SW 1271 (cell line): Measurements from ENCODE around the gene STAT5A.
"Not testable (repeated sequence)": the region's sequence is repeated elsewhere in the genome, so short reads cannot be mapped to it uniquely, and the experiment has no call there.

ENCODE experiments used
- DNase-seq, 2 experiments: peaks; one replicate each; lab custom pipeline; 2025; lab: John Stamatoyannopoulos, UW

STAT5A gene

GRCh38 chr17:42287977-42288802 is at the start of gene STAT5A:
STAT5A (plus strand) TSS chr17:42288498; CDS start chr17:42289412, 914 bp downstream.
- DNase-seq, result no peak

- DNase-seq, result not testable (repeated sequence)
These were observed 48.7 kb upstream of the STAT5A start for GRCh38 chr17:42239576-42239975.

GRCh38 chr17:42240201-42240600 is 48.1 kb upstream of the STAT5A start:
- DNase-seq, result no peak

- DNase-seq, result not testable (repeated sequence)
These were observed 47.4 kb upstream of the STAT5A start for GRCh38 chr17:42240863-42241262.

DNA sequence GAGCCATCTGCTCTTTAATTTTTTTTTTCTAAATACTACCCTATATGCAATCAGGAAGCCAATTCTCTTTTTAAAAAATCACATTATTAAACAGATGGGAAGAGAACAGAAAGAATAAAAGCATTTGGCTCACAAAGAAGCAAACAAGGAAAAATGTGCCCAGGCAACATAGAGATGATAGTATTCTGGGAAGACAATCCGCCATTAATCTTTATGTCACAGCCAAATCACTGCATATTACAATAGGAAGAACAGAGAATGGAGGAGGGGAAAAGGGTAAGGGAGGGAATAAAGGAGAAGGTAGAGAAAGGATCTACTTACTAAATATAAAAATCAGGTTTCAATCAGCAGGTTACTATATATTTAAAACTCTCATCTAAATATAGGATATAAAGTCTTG is 46.4 kb upstream of the STAT5A start:
- no peak for DNase-seq

GRCh38 chr17:42243493-42243982 is 44.8 kb upstream of the STAT5A start:
- DNase-seq, result no peak

DNA sequence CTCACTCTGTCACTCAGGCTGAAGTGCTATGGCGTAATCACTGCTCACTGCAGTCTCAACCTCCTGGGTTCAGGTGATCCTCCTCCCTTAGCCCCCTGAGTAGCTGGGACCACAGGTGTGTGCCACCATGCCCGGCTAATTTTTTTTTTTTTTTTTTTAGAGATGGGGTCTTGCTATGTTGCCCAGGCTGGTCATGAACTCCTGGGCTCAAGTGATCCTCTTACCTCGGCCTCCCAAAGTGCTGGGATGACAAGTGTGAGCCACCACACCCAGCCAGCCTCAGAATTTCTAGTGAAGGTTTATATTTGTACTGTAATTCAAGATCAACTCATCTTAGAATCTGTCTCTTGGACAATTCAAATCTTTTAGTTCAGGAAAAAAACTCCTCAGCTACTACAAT is 44.2 kb upstream of the STAT5A start:
- not testable (repeated sequence) for DNase-seq

- not testable (repeated sequence) for DNase-seq
These were observed 43.1 kb upstream of the STAT5A start for GRCh38 chr17:42245183-42245582.

DNA sequence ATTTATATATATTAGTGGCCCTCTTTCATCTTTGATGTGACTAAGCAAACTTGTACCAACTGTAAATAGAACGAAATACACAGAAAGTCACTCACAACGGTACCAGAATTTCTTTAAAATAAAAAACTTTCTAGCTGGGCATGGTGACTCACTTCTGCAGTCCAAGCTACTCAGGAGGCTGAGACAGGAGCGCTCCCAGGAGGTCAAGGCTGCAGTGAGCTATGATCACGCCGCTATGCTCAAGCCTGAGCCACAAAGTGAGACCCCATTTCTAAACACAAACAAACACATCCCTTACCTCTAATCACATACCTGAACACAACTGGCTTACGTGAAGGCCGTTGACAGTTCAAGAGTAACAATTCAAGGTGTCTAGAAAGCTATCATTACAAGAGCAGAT is 41.8 kb upstream of the STAT5A start:
- no peak for DNase-seq

GRCh38 chr17:42247734-42248133 is 40.6 kb upstream of the STAT5A start:
- DNase-seq, result peak in 1 of 2 experiments; percentile 33

GRCh38 chr17:42248351-42249179 is 39.7 kb upstream of the STAT5A start:
- DNase-seq, result no peak

DNA sequence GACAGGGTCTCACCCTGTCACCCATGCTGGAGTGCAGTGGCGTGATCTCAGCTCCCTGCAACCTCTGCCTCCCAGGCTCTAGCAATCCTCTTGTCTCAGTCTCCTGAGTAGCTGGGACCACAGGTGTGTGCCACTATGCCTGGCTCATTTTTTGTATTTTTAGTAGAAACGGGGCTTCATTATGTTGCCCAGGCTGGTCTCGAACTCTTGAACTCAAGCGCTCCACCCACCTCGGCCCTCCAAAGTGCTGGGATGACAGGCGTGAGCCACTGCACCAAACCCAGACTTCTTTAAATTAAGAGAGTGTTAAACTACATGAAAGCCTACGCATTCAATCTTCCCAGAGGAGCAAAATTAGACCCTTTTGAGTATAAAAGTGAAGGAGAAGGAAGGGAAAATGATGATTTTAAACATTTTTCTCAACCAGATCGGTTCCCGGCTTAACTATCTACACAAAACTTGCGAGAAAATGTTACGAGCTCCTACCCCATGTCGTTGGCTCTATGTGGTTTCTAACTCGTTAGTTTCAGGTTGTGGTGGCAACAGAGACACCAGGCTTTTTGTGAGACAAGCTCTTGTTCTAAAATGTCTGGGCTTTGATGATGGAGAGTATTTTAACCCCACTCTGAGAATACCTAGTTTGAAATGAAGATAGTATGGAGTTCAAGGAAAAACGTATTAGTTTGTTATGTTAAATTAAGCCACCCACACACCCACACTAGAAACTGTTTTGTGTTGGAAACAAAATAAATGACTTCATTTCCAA is 38.4 kb upstream of the STAT5A start:
- no peak for DNase-seq

DNA sequence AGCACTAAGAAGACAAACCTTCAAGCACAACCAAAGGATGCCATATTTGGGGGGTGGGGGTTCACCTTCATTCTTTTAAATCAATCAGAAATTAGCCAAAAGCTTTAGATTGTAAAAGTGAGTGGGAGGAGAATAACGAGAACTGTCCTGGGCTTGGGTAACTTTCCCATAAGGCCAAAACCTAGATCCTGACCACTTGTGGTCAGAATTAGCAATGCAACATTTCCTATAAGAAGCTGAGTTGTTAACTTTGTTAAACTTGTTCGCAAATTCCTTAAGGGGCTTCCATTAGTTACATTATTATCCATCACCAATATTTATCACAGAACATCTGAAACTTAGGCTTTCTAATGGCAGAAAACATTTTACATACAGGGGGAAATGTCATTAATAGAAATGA is 37.2 kb upstream of the STAT5A start:
- peak in 1 of 2 experiments; percentile 15 for DNase-seq

GRCh38 chr17:42252597-42253550 is 35.4 kb upstream of the STAT5A start:
- no peak for DNase-seq

DNA sequence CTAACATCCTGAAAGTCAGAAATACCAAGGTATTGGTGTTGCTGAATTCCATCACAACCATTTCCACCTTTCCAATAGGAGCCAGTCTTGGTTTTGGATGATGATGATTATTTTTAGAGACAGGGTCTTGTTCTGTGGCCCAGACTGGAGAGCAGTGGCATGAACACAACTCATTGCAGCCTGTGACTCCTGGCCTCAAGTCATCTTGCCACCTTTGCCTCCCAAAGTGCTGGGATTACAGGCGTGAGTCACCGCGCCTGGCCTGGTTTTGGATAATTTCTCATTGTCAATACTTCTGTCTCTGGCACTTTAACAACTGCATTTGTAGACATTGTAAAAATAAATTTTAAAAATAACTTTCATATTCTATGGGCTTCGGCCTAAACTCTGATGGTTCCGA is 34.7 kb upstream of the STAT5A start:
- no peak for DNase-seq

DNA sequence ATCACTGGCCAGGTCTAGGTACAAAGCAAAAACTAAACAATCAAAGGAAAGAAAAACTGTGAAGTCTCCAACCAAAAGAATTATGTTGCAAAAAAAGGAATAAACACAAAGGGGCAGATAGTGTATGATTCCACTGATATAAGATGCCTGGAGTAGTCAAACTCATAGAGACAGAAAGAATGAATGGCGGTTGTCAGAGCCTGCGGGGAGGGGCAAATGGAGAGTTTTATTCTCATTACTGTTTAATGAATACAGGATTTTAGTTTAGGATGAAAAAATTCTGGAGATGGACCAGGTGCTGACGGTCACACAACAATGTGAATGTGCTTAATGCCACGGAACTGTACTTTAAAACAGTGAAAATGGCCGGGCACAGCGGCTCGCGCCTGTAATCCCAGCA is 32.9 kb upstream of the STAT5A start:
- DNase-seq, result no peak

DNA sequence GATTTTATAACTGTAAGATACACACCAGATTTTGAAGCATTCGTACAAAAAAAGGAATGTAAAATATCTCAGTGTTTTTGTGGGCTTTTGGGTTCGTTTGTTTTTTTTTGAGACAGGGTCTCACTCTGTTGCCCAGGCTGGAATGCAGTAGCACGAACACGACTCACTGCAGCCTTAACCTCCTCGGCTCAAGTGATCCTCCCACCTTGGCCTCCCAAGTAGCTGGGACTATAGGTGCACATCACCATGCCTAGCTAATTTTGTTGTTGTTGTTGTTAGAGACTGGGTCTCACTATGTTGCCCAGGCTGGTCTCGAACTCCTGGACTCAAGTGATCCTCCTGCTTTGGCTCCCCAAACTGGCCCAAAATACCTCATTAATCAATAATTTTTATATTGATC is 28.0 kb upstream of the STAT5A start:
- DNase-seq, result no peak

DNA sequence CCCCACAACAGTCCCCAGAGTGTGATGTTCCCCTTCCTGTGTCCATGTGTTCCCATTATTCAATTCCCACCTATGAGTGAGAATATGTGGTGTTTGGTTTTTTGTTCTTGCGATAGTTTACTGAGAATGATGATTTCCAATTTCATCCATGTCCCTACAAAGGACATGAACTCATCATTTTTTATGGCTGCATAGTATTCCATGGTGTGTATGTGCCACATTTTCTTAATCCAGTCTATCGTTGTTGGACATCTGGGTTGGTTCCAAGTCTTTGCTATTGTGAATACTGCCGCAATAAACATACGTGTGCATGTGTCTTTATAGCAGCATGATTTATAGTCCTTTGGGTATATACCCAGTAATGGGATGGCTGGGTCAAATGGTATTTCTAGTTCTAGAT is 23.9 kb upstream of the STAT5A start:
- not testable (repeated sequence) for DNase-seq

DNA sequence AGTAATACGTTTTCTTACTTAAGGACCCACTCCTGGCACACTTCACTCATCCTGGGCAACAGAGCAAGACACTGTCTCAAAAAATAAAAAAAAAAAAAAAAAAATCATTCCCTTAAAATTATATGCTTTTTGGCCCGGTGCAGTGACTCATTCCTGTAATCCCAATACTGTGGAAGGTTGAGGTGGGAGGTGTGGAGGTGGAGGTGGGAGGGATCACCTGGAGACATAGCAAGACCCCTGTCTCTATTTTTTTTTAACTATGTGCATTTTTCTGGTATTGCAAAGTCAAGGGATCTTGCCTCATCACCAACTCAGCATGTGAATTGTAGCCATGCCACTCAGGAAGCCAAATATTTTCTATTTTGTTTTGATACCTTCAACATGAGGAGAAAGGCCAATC is 21.8 kb upstream of the STAT5A start:
- DNase-seq, result no peak

- DNase-seq, result peak; percentile 69 to 89
These were observed 21.2 kb upstream of the STAT5A start for GRCh38 chr17:42266918-42267766.
